HCT116 (cell line): Measurements from ENCODE around the gene BTBD2. TPM values are rescaled to one million over a fixed set of nuclear protein-coding genes. Genes with fewer than 3 reads are reported as not detected.

Source experiments
- ATAC-seq: fragments of 200-7000 bp; cut with Tn5 transposase; 2 replicates; pipeline ENCODE4 v1.9.1; 2020; ENCODE audit warnings: mild to moderate bottlenecking, moderate library complexity
- BruUV-seq: library from RNA; stranded (reverse); fragments of 400-500 nt; replicated peaks from 2 replicates; lab custom pipeline; 2021; lab: Mats Ljungman, UMichigan
- CTCF ChIA-PET: fragments of 300-600 bp; sonication (Branson Sonifier 250); formaldehyde crosslinking; loops from one replicate; lab custom pipeline; 2021; ENCODE audit warnings: antibody characterized with exemption; lab: Charles Lee
- POLR2A ChIA-PET: fragments of 300-600, 350-600 bp; sonication (Branson Sonifier 250); formaldehyde crosslinking; loops from one replicate; lab custom pipeline; 2021; ENCODE audit warnings: antibody characterized with exemption; lab: Charles Lee
- RAD21 ChIA-PET, 2 experiments: fragments of 300-600 bp; sonication (Branson Sonifier 250); formaldehyde crosslinking; loops; one replicate each; lab custom pipeline; 2023; ENCODE audit warnings: low total read pairs in 2 of 2; ENCODE audit not compliant: uncharacterized antibody in 2 of 2, unreplicated experiment in 2 of 2, low non-redundant PET in 1 of 2; lab: Charles Lee
- DNase-seq: peaks from one replicate; pipeline ENCODE4 v3.0.0-alpha.2; 2010; ENCODE audit warnings: low read depth, low spot score
- H2AFZ ChIP-seq: fragments of 200-600 bp; shearing (Covaris generic), sonication (generic); 2 replicates; pipeline ENCODE4 v1.6.1; 2017; ENCODE audit warnings: low read depth, mixed run types, mixed read lengths, antibody characterized with exemption, low read length; ENCODE audit not compliant: poor library complexity, severe bottlenecking
- H3K27ac ChIP-seq: 2 replicates; pipeline ENCODE4 v1.5.1; 2012; ENCODE audit warnings: low read depth, low read length
- H3K27me3 ChIP-seq: fragments of 200-600 bp; sonication (generic); 2 replicates; pipeline ENCODE4 v1.6.1; 2016; ENCODE audit warnings: mixed run types, low read length, mixed read lengths; ENCODE audit not compliant: insufficient read depth
- H3K36me3 ChIP-seq, 2 experiments: fragments of 200-500 bp in 1 of 2; fragments of 200-600 bp in 1 of 2; sonication (Bioruptor generic) in 1 of 2; sonication (generic) in 1 of 2; 2 replicates each; pipeline versions ENCODE4 v1.5.1 to v1.6.1; 2014 to 2016; ENCODE audit warnings: low read length in 2 of 2, inconsistent platforms in 1 of 2, mixed read lengths in 1 of 2, mixed run types in 1 of 2; ENCODE audit not compliant: insufficient read depth in 2 of 2, control insufficient read depth in 1 of 2
- H3K4me1 ChIP-seq, 2 experiments: fragments of 200-600 bp in 1 of 2; sonication (generic) in 1 of 2; 2 replicates each; pipeline versions ENCODE4 v1.5.1 to v1.6.1; 2012 to 2017; ENCODE audit warnings: low read length in 2 of 2, inconsistent platforms in 1 of 2, mild to moderate bottlenecking in 1 of 2, mixed read lengths in 1 of 2, mixed run types in 1 of 2, moderate library complexity in 1 of 2; ENCODE audit not compliant: insufficient read depth in 2 of 2, control insufficient read depth in 1 of 2
- H3K4me2 ChIP-seq: fragments of 200-600 bp; sonication (generic); 2 replicates; pipeline ENCODE4 v1.6.1; 2017; ENCODE audit warnings: mixed run types, low read length, mixed read lengths
- H3K4me3 ChIP-seq, 2 experiments: fragments of 200-600 bp in 1 of 2; sonication (generic) in 1 of 2; replicated peaks in 1 of 2; 2 replicates each; pipeline ENCODE4 v1.5.1; 2011 to 2016; ENCODE audit warnings: low read length in 2 of 2, control low read depth in 1 of 2, low read depth in 1 of 2, mild to moderate bottlenecking in 1 of 2, mixed read lengths in 1 of 2, mixed run types in 1 of 2
- H3K79me2 ChIP-seq: fragments of 200-600 bp; sonication (generic); 2 replicates; pipeline ENCODE4 v1.6.1; 2017; ENCODE audit warnings: mild to moderate bottlenecking, mixed run types, low read length, moderate library complexity, mixed read lengths; ENCODE audit not compliant: insufficient read depth
- H3K9ac ChIP-seq: fragments of 200-600 bp; sonication (generic); 2 replicates; pipeline ENCODE4 v1.6.1; 2016; ENCODE audit warnings: low read length, mixed read lengths
- H3K9me2 ChIP-seq: fragments of 200-600 bp; sonication (generic), shearing (Covaris generic); 2 replicates; pipeline ENCODE4 v1.6.1; 2017; ENCODE audit warnings: mixed run types, mild to moderate bottlenecking, moderate library complexity; ENCODE audit not compliant: insufficient read depth
- H3K9me3 ChIP-seq, 2 experiments: fragments of 200-500 bp in 1 of 2; fragments of 200-600 bp in 1 of 2; sonication (Bioruptor generic) in 1 of 2; sonication (generic) in 1 of 2; 2 replicates each; pipeline ENCODE4 v1.6.1; 2014 to 2017; ENCODE audit warnings: low read length in 2 of 2, mixed read lengths in 2 of 2, inconsistent platforms in 1 of 2, low read depth in 1 of 2, mild to moderate bottlenecking in 1 of 2, mixed run types in 1 of 2, moderate library complexity in 1 of 2; ENCODE audit not compliant: control insufficient read depth in 1 of 2, insufficient read depth in 1 of 2
- H4K20me1 ChIP-seq: fragments of 200-600 bp; sonication (generic), shearing (Covaris generic); 2 replicates; pipeline ENCODE4 v1.6.1; 2017; ENCODE audit warnings: mixed run types, mild to moderate bottlenecking, moderate library complexity; ENCODE audit not compliant: insufficient read depth
- CEBPB ChIP-seq: IDR thresholded peaks from 2 replicates; pipeline ENCODE4 v1.6.1; 2012; ENCODE audit warnings: low read depth
- EGR1 ChIP-seq: IDR thresholded peaks from 2 replicates; pipeline ENCODE4 v1.6.1; 2012; ENCODE audit warnings: low read depth
- POLR2AphosphoS5 ChIP-seq: IDR thresholded peaks from 2 replicates; pipeline ENCODE4 v1.6.1; 2011; ENCODE audit warnings: mild to moderate bottlenecking, low read depth, low read length, moderate library complexity
- RAD21 ChIP-seq: IDR thresholded peaks from 2 replicates; pipeline ENCODE4 v1.6.1; 2012; ENCODE audit warnings: low read depth, mild to moderate bottlenecking
- SIN3A ChIP-seq: IDR thresholded peaks from 2 replicates; pipeline ENCODE4 v1.6.1; 2012; ENCODE audit warnings: low read depth
- intact Hi-C: fragments of 100-400 bp; cut with micrococcal nuclease; formaldehyde crosslinking; loops from 2 replicates; pipeline ENCODE4 v1.10.0; 2022
- total RNA-seq: library from RNA; stranded (reverse); gene quantifications from one replicate; pipeline ENCODE4 v1.2.1, GENCODE V29; 2021; ENCODE audit not compliant: unreplicated experiment
- TF ChIP-seq, protein P1 (sequence below): IDR thresholded peaks from 2 replicates; pipeline ENCODE4 v1.6.1; 2012; ENCODE audit warnings: low read depth
- TF ChIP-seq, protein P2 (sequence below), 3 experiments: fragments of 200-600 bp in 1 of 3; sonication (generic) in 1 of 3; IDR thresholded peaks in 2 of 3; conservative IDR thresholded peaks in 1 of 3; 2 replicates each; pipeline ENCODE4 v1.5.1; 2012 to 2017; ENCODE audit warnings: low read depth in 2 of 3, low read length in 2 of 3, antibody characterized with exemption in 1 of 3, borderline replicate concordance in 1 of 3, control low read depth in 1 of 3, mild to moderate bottlenecking in 1 of 3, mixed read lengths in 1 of 3, mixed run types in 1 of 3, moderate library complexity in 1 of 3; ENCODE audit not compliant: insufficient read depth in 1 of 3

The BTBD2 gene
- total RNA-seq, 1 experiment from 2014 or later = 112 TPM

- Histone ChIP-seq H3K27ac (no peak overlapping the region), H3K36me3 (peaks cover 14 to 26% of the 10 kb centered on the region in 2 experiments; a peak in 2 of 4 replicates), H3K79me2 (peaks cover 11% of the 10 kb centered on the region; the same call in 1 of the 2 replicates), H3K4me1 (peaks cover 26 to 46% of the 10 kb centered on the region in 2 experiments), H3K9me3 (peaks cover 0 to 11% of the 10 kb centered on the region in 2 experiments; a peak in 1 of 4 replicates), H3K9me2 (no peaks in the 10 kb centered on the region), H4K20me1 (no peaks in the 10 kb centered on the region), H2AFZ (no peak overlapping the region)
- ChIA-PET POLR2A (interaction anchor here (0.6 to 4.2 kb wide), 2 partner anchors 10 to 14 kb away, joined by 3 to 39 read pairs; no protein-coding TSS in a partner anchor), CTCF (no interaction called here), RAD21 (interaction anchor here in 1 of 2 experiments (0.6 kb wide), 1 partner anchor 16 kb away, joined by 3 read pairs; no protein-coding TSS in a partner anchor)
- no peak for ATAC-seq
- TF ChIP-seq EGR1 = no peak
- TF ChIP-seq SIN3A = peak; percentile 18; the same call in 1 of the 2 replicates
- no peak for TF ChIP-seq CEBPB
- TF ChIP-seq, all 23 proteins: peak for 1
- Histone ChIP-seq H3K9ac (no peak overlapping the region), H3K4me3 (no peak overlapping the region), H3K27me3 (no peaks in the 10 kb centered on the region), H3K4me2 (no peak overlapping the region)
- intact Hi-C loops = no loop called here
- no peak for DNase-seq
- no TSS peak for BruUV-seq
These were observed 23.8 kb upstream of the BTBD2 start for GRCh38 chr19:2039089-2039958.

- H3K9me3 ChIP-seq = peaks cover 0 to 11% of the 10 kb centered on the region in 2 experiments; a peak in 1 of 4 replicates
- peaks cover 10% of the 10 kb centered on the region; the same call in 1 of the 2 replicates for H3K79me2 ChIP-seq
- peaks cover 14 to 26% of the 10 kb centered on the region in 2 experiments; a peak in 2 of 4 replicates for H3K36me3 ChIP-seq
- RAD21 ChIA-PET = interaction anchor here in 1 of 2 experiments (0.6 kb wide), 1 partner anchor 15 kb away, joined by 3 read pairs; no protein-coding TSS in a partner anchor
- no peak overlapping the region for H3K4me2 ChIP-seq
- H3K9ac ChIP-seq = no peak overlapping the region
- no peak overlapping the region for H3K4me3 ChIP-seq
- CTCF ChIA-PET = no interaction called here
- H4K20me1 ChIP-seq = no peaks in the 10 kb centered on the region
- DNase-seq (no peak), ATAC-seq (no peak)
- no peak overlapping the region for H3K27ac ChIP-seq
- BruUV-seq = TSS peak; percentile 14
- POLR2A ChIA-PET = interaction anchor here (0.6 kb wide), 1 partner anchor 11 kb away, joined by 3 read pairs; no protein-coding TSS in a partner anchor
- no peaks in the 10 kb centered on the region for H3K9me2 ChIP-seq
- peaks cover 34 to 50% of the 10 kb centered on the region in 2 experiments for H3K4me1 ChIP-seq
- H3K27me3 ChIP-seq = no peaks in the 10 kb centered on the region
- intact Hi-C loops = no loop called here
- no peak overlapping the region for H2AFZ ChIP-seq
- TF ChIP-seq POLR2AphosphoS5 (no peak), CEBPB (no peak), RAD21 (no peak), SIN3A (peak; percentile 26; the same call in 1 of the 2 replicates)
- TF ChIP-seq, protein P1, sequence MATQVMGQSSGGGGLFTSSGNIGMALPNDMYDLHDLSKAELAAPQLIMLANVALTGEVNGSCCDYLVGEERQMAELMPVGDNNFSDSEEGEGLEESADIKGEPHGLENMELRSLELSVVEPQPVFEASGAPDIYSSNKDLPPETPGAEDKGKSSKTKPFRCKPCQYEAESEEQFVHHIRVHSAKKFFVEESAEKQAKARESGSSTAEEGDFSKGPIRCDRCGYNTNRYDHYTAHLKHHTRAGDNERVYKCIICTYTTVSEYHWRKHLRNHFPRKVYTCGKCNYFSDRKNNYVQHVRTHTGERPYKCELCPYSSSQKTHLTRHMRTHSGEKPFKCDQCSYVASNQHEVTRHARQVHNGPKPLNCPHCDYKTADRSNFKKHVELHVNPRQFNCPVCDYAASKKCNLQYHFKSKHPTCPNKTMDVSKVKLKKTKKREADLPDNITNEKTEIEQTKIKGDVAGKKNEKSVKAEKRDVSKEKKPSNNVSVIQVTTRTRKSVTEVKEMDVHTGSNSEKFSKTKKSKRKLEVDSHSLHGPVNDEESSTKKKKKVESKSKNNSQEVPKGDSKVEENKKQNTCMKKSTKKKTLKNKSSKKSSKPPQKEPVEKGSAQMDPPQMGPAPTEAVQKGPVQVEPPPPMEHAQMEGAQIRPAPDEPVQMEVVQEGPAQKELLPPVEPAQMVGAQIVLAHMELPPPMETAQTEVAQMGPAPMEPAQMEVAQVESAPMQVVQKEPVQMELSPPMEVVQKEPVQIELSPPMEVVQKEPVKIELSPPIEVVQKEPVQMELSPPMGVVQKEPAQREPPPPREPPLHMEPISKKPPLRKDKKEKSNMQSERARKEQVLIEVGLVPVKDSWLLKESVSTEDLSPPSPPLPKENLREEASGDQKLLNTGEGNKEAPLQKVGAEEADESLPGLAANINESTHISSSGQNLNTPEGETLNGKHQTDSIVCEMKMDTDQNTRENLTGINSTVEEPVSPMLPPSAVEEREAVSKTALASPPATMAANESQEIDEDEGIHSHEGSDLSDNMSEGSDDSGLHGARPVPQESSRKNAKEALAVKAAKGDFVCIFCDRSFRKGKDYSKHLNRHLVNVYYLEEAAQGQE = no peak
- TF ChIP-seq, protein P2, sequence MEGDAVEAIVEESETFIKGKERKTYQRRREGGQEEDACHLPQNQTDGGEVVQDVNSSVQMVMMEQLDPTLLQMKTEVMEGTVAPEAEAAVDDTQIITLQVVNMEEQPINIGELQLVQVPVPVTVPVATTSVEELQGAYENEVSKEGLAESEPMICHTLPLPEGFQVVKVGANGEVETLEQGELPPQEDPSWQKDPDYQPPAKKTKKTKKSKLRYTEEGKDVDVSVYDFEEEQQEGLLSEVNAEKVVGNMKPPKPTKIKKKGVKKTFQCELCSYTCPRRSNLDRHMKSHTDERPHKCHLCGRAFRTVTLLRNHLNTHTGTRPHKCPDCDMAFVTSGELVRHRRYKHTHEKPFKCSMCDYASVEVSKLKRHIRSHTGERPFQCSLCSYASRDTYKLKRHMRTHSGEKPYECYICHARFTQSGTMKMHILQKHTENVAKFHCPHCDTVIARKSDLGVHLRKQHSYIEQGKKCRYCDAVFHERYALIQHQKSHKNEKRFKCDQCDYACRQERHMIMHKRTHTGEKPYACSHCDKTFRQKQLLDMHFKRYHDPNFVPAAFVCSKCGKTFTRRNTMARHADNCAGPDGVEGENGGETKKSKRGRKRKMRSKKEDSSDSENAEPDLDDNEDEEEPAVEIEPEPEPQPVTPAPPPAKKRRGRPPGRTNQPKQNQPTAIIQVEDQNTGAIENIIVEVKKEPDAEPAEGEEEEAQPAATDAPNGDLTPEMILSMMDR (IDR thresholded peaks at IDR 0.05 in 2 of 3, conservative IDR thresholded peaks at IDR 0.05 in 1 of 3; ENCODE audit: borderline replicate concordance in 1 of 3, insufficient read depth in 1 of 3, low read depth in 2 of 3, low read length in 2 of 3) = no peak
These were observed 23.0 kb upstream of the BTBD2 start for GRCh38 chr19:2038284-2039088.
